ENCODE data around the gene AATF. TPM values are rescaled to one million over a fixed set of nuclear protein-coding genes. Genes with fewer than 3 reads are reported as not detected.

The AATF gene
- polyA plus RNA-seq, 1 donor from 2014 or later: 12.7 TPM

GRCh38 chr17:36926701-36927100 lies 22.1 kb upstream of the AATF start:
- H3K36me3 ChIP-seq (ENCODE audit: insufficient read depth, low read length): no peaks in the 10 kb centered on the region
- TF ChIP-seq POLR2AphosphoS5 (IDR thresholded peaks at IDR 0.05) (no peak), CTCF (IDR thresholded peaks at IDR 0.05; ENCODE audit: poor library complexity, severe bottlenecking) (no peak), EP300 (conservative IDR thresholded peaks at IDR 0.05; ENCODE audit: poor library complexity, severe bottlenecking) (no peak), SMC3 (conservative IDR thresholded peaks at IDR 0.05; ENCODE audit: poor library complexity) (no peak)
- peaks cover 55% of the 10 kb centered on the region for H3K27me3 ChIP-seq (ENCODE audit: insufficient read depth, low read depth, low read length)
- H3K79me2 ChIP-seq (replicated peaks; ENCODE audit: insufficient read depth, low read length): no peaks in the 10 kb centered on the region
- H3F3A ChIP-seq (ENCODE audit: insufficient read depth, low read length, poor library complexity, severe bottlenecking): no peaks in the 10 kb centered on the region
- H3K9ac ChIP-seq (ENCODE audit: low read length): no peak overlapping the region
- H4K20me1 ChIP-seq (ENCODE audit: insufficient read depth): no peaks in the 10 kb centered on the region
- no peak overlapping the region for H3K4me2 ChIP-seq (ENCODE audit: low read length)
- no peaks in the 10 kb centered on the region for H3K9me3 ChIP-seq (ENCODE audit: low read length)
- no peaks in the 10 kb centered on the region for H3K9me2 ChIP-seq (ENCODE audit: insufficient read depth, low read length)
- H2AFZ ChIP-seq (ENCODE audit: low read depth, low read length): no peak overlapping the region
- H3K27ac ChIP-seq (ENCODE audit: low read length): no peak overlapping the region
- no peak overlapping the region for H3K4me3 ChIP-seq (ENCODE audit: low read length)

GRCh38 chr17:36928471-36929345 lies 20.0 kb upstream of the AATF start:
- Histone ChIP-seq H3K79me2 (replicated peaks; ENCODE audit: insufficient read depth, low read length) (no peaks in the 10 kb centered on the region), H3K4me3 (ENCODE audit: low read length) (no peak overlapping the region), H3K4me2 (ENCODE audit: low read length) (no peak overlapping the region), H3K36me3 (ENCODE audit: insufficient read depth, low read length) (no peaks in the 10 kb centered on the region), H3K9me2 (ENCODE audit: insufficient read depth, low read length) (no peaks in the 10 kb centered on the region), H3K9ac (ENCODE audit: low read length) (no peak overlapping the region), H3K27ac (ENCODE audit: low read length) (no peak overlapping the region), H4K20me1 (ENCODE audit: insufficient read depth) (no peaks in the 10 kb centered on the region), H3K27me3 (ENCODE audit: insufficient read depth, low read depth, low read length) (peaks cover 74% of the 10 kb centered on the region), H3F3A (ENCODE audit: insufficient read depth, low read length, poor library complexity, severe bottlenecking) (no peaks in the 10 kb centered on the region), H2AFZ (ENCODE audit: low read depth, low read length) (no peak overlapping the region), H3K9me3 (ENCODE audit: low read length) (no peaks in the 10 kb centered on the region)
- TF ChIP-seq CTCF (IDR thresholded peaks at IDR 0.05; ENCODE audit: poor library complexity, severe bottlenecking) (no peak), EP300 (conservative IDR thresholded peaks at IDR 0.05; ENCODE audit: poor library complexity, severe bottlenecking) (no peak), EZH2 (IDR thresholded peaks at IDR 0.05; ENCODE audit: borderline replicate concordance, insufficient read depth, low read length, poor library complexity, severe bottlenecking) (no peak), RAD21 (conservative IDR thresholded peaks at IDR 0.05) (no peak), MXI1 (conservative IDR thresholded peaks at IDR 0.05; ENCODE audit: poor library complexity, severe bottlenecking) (no peak), TAF1 (IDR thresholded peaks at IDR 0.05; ENCODE audit: low read depth) (no peak), SMC3 (conservative IDR thresholded peaks at IDR 0.05; ENCODE audit: poor library complexity) (no peak), REST (IDR thresholded peaks at IDR 0.05; ENCODE audit: borderline replicate concordance) (no peak), POLR2AphosphoS5 (IDR thresholded peaks at IDR 0.05) (no peak)
